Keratinocyte (primary cell): ENCODE data around the gene PACC1. TPM values are rescaled to one million over a fixed set of nuclear protein-coding genes. Genes with fewer than 3 reads are reported as not detected.

Source experiments
- DNase-seq: peaks from one replicate; pipeline ENCODE4 v3.0.0-alpha.2; 2011; ENCODE audit warnings: low read depth, missing footprints, low spot score
- FAIRE-seq: peaks from 2 replicates; lab custom pipeline; 2011; peaks lifted over from hg19 to GRCh38; lab: Jason Lieb, UNC
- H2AFZ ChIP-seq: 2 replicates; pipeline ENCODE4 v1.6.0; 2012; ENCODE audit warnings: low read length, control low read depth, inconsistent platforms; ENCODE audit not compliant: control insufficient read depth
- H3K27ac ChIP-seq: 2 replicates; pipeline ENCODE4 v1.5.1; 2011; ENCODE audit warnings: low read length; ENCODE audit not compliant: control insufficient read depth, insufficient read depth
- H3K27me3 ChIP-seq: 3 replicates; pipeline ENCODE4 v1.6.0; 2011; ENCODE audit warnings: low read length; ENCODE audit not compliant: control insufficient read depth, insufficient read depth; ENCODE audit errors: extremely low read depth
- H3K36me3 ChIP-seq, 2 experiments: 2 replicates in 1 of 2; 3 replicates in 1 of 2; pipeline ENCODE4 v1.5.1; 2011; ENCODE audit warnings: low read length in 2 of 2, mild to moderate bottlenecking in 1 of 2; ENCODE audit not compliant: control insufficient read depth in 2 of 2, insufficient read depth in 2 of 2; ENCODE audit errors: extremely low read depth in 1 of 2
- H3K4me1 ChIP-seq: 3 replicates; pipeline ENCODE4 v1.5.1; 2011; ENCODE audit warnings: low read length; ENCODE audit not compliant: control insufficient read depth, insufficient read depth; ENCODE audit errors: extremely low read depth
- H3K4me2 ChIP-seq: 3 replicates; pipeline ENCODE4 v1.6.0; 2011; ENCODE audit warnings: low read depth, low read length; ENCODE audit not compliant: control insufficient read depth, insufficient read depth; ENCODE audit errors: extremely low read depth
- H3K4me3 ChIP-seq, 3 experiments: fragments of 200-600 bp in 1 of 3; sonication (generic) in 1 of 3; 2 replicates in 2 of 3; 3 replicates in 1 of 3; pipeline ENCODE4 v1.5.1; 2011 to 2016; ENCODE audit warnings: low read length in 3 of 3, mild to moderate bottlenecking in 3 of 3, control low read depth in 2 of 3, inconsistent platforms in 1 of 3, low read depth in 1 of 3, mixed read lengths in 1 of 3, mixed run types in 1 of 3, moderate library complexity in 1 of 3; ENCODE audit not compliant: control insufficient read depth in 2 of 3, insufficient read depth in 2 of 3; ENCODE audit errors: extremely low read depth in 1 of 3
- H3K79me2 ChIP-seq: 2 replicates; pipeline ENCODE4 v1.6.0; 2012; ENCODE audit warnings: low read length; ENCODE audit not compliant: control insufficient read depth, insufficient read depth
- H3K9ac ChIP-seq: 3 replicates; pipeline ENCODE4 v1.6.0; 2011; ENCODE audit warnings: low read length; ENCODE audit not compliant: control insufficient read depth, insufficient read depth; ENCODE audit errors: extremely low read depth
- H3K9me1 ChIP-seq: 3 replicates; pipeline ENCODE4 v1.6.0; 2011; ENCODE audit warnings: low read length; ENCODE audit not compliant: control insufficient read depth, insufficient read depth; ENCODE audit errors: extremely low read depth
- H3K9me3 ChIP-seq: 2 replicates; pipeline ENCODE4 v1.5.1; 2012; ENCODE audit warnings: low read depth, low read length; ENCODE audit not compliant: control insufficient read depth
- H4K20me1 ChIP-seq: 3 replicates; pipeline ENCODE4 v1.6.0; 2011; ENCODE audit warnings: low read length; ENCODE audit not compliant: control insufficient read depth, insufficient read depth; ENCODE audit errors: extremely low read depth
- CTCF ChIP-seq, 3 experiments: IDR thresholded peaks in 1 of 3; conservative IDR thresholded peaks in 1 of 3; optimal IDR thresholded peaks in 1 of 3; 2 replicates in 2 of 3; 3 replicates in 1 of 3; pipeline versions ENCODE3 to v1.5.1; 2011; ENCODE audit warnings: low read length in 3 of 3, mild to moderate bottlenecking in 3 of 3, moderate library complexity in 2 of 3, control low read depth in 1 of 3, inconsistent platforms in 1 of 3; ENCODE audit not compliant: insufficient read depth in 2 of 3; ENCODE audit errors: extremely low read depth in 1 of 3
- EZH2 ChIP-seq: IDR thresholded peaks from one replicate; pipeline ENCODE4 v1.6.1; 2012; ENCODE audit warnings: inconsistent platforms, mild to moderate bottlenecking, low read length, moderate library complexity
- dilution Hi-C: fragments of 300-500 bp; cut with MboI; formaldehyde crosslinking; loops from one replicate; pipeline ENCODE4 v1.7.0; 2020; ENCODE audit warnings: low sequenced_read_pairs; ENCODE audit not compliant: extremely low pct_ligation_motif_present
- polyA plus RNA-seq, 5 experiments: library from polyadenylated mRNA; depleted of rRNA in 3 of 5; stranded (reverse) in 3 of 5; stranded (forward) in 1 of 5; unstranded in 1 of 5; fragments of >200 nt; gene quantifications; 1 replicate in 1 of 5; 2 replicates in 3 of 5; 3 replicates in 1 of 5; pipeline versions ENCODE4 v1.2.1 to v1.2.3, GENCODE V29; 2011 to 2012; ENCODE audit warnings: missing spikeins in 2 of 5, low read depth in 1 of 5, low replicate concordance in 1 of 5

PACC1 gene
- polyA plus RNA-seq, 1 donor (not counting 4 experiments of a cell fraction or from before 2014, with no cell fraction given), result 12.7 TPM

- Histone ChIP-seq H3K4me1 (no peaks in the 10 kb centered on the region), H3K4me3 (no peak overlapping the region), H3K36me3 (peaks cover 0 to 4% of the 10 kb centered on the region in 2 experiments), H4K20me1 (no peaks in the 10 kb centered on the region), H3K27ac (no peak overlapping the region), H3K4me2 (no peak overlapping the region), H3K79me2 (no peaks in the 10 kb centered on the region), H3K9me3 (no peaks in the 10 kb centered on the region), H2AFZ (no peak overlapping the region), H3K27me3 (no peaks in the 10 kb centered on the region), H3K9me1 (no peaks in the 10 kb centered on the region), H3K9ac (no peak overlapping the region)
- dilution Hi-C loops, result no loop called here
- DNase-seq (no peak), FAIRE-seq (no peak)
- TF ChIP-seq CTCF (optimal IDR thresholded peaks at IDR 0.05 in 1 of 3, IDR thresholded peaks at IDR 0.05 in 1 of 3, conservative IDR thresholded peaks at IDR 0.05 in 1 of 3; ENCODE audit: extremely low read depth in 1 of 3, insufficient read depth in 2 of 3, low read length in 3 of 3) (no peak), EZH2 (no peak)
These were observed 69.8 kb downstream of the PACC1 start for GRCh38 chr1:212344905-212345304.

- no peak for FAIRE-seq
- DNase-seq, result no peak
- Histone ChIP-seq H3K4me2 (no peak overlapping the region), H4K20me1 (no peaks in the 10 kb centered on the region), H3K27me3 (no peaks in the 10 kb centered on the region), H3K4me1 (no peaks in the 10 kb centered on the region), H3K9me1 (no peaks in the 10 kb centered on the region), H3K36me3 (peaks cover 0 to 4% of the 10 kb centered on the region in 2 experiments), H3K9me3 (no peaks in the 10 kb centered on the region), H3K79me2 (no peaks in the 10 kb centered on the region), H3K27ac (no peak overlapping the region), H3K4me3 (no peak overlapping the region), H2AFZ (no peak overlapping the region), H3K9ac (no peak overlapping the region)
- dilution Hi-C loops, result no loop called here
- TF ChIP-seq EZH2, result no peak
- no peak for TF ChIP-seq CTCF (optimal IDR thresholded peaks at IDR 0.05 in 1 of 3, IDR thresholded peaks at IDR 0.05 in 1 of 3, conservative IDR thresholded peaks at IDR 0.05 in 1 of 3; ENCODE audit: extremely low read depth in 1 of 3, insufficient read depth in 2 of 3, low read length in 3 of 3)
These were observed 73.6 kb downstream of the PACC1 start for GRCh38 chr1:212341090-212341489.
